GM19025 (cell line): ENCODE measurements around the gene P3H4.

Experiments
- ATAC-seq: cut with Tn5 transposase; IDR thresholded peaks from one replicate; pipeline ENCODE4 v1.9.1; 2021; ENCODE audit warnings: mild to moderate bottlenecking, low read depth, moderate library complexity; ENCODE audit not compliant: unreplicated experiment

The P3H4 gene

DNA sequence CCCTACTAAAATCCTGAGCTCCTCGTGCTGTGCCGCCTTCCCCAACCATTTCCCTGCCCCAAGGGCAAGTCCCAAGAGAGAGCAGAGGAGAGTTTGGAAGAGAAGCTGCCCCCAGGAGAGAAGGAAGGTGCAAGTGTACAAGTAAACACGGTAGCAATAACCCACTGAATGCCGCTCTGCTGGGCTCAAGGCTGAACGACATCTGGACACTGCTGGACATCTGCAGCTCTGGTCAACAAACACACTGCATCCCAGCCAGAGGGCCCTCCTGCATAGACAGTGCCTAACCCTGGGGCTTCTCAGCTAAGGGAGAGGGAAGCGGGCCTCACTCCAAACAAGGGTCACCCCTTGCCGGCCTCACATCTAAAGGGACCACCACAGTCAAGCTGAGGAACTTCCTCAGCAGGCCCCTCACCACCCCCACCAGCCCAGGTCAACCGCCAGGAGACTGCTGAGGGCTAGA is 38.0 kb downstream of the P3H4 start:
- no peak for ATAC-seq

- no peak for ATAC-seq
Measured at GRCh38 chr17:41773190-41773588, 38.6 kb downstream of the P3H4 start.

GRCh38 chr17:41772586-41773189 is 39.1 kb downstream of the P3H4 start:
- ATAC-seq: no peak

- no peak for ATAC-seq
Measured at GRCh38 chr17:41772218-41772585, 39.5 kb downstream of the P3H4 start.

DNA sequence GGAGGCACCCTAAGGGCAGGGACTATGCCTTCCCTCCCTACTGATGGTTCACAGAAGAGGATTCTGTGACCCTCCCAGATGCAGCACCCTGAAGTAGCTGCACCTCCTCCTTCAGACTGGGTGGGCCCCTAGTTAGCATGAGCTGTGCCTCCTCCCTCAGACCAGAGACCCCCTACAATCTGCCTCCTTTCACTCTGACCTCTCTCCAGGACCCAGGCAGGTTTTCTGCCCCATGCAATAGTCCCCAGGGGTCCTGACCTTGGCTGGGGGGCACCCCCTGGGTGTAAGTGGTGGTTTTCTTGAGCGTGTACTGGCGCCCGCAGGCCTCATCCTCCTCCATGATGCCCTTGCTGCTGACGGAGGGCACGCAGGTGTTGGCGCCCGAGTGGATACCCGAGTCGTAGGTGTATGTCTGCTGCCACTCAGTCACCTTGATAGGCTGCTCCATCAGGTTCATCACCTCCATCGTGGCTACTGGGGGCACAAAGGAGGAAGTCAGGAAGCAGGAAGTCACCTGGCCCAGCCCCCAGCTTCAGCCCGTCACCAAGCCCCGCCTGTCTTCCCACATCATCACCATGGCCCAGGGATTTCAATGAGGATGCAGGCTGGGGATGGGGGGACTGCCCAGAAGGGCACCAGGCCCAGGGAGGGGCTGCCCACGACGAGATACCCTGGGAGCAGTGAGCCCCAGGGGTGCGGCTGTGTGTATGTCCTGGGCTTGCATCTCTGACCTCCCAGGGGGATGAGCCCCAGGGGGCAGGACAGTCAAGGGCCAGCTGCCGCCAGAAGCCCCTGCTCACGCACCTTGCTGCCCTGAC is 40.2 kb downstream of the P3H4 start:
- ATAC-seq: no peak

GRCh38 chr17:41769985-41770384 is 41.8 kb downstream of the P3H4 start:
- ATAC-seq: no peak

DNA sequence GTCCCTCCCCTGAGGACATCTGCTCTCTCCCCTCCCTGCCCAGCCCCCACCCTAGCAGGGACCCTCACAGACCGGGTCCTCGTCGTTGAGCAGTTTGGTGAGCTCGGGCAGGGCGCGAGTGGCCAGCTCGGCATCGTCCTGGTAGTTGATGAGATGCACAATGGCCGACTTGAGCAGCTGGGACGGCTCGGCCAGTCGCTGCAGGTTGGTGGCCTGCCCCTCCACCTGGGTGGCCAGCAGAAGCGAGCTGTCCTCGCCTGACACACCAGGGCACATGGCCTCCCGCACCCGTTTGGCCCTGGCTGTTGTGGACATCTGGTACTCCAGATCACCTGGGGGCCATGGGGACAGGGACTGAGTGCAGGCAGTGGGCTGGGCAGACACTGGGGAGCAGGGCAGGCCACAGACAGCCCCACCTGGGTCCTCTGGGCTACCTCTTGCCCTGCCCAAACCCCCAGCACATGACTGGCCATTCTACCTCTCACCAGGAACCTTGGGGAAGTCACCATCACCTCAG is 42.3 kb downstream of the P3H4 start:
- ATAC-seq: no peak

DNA sequence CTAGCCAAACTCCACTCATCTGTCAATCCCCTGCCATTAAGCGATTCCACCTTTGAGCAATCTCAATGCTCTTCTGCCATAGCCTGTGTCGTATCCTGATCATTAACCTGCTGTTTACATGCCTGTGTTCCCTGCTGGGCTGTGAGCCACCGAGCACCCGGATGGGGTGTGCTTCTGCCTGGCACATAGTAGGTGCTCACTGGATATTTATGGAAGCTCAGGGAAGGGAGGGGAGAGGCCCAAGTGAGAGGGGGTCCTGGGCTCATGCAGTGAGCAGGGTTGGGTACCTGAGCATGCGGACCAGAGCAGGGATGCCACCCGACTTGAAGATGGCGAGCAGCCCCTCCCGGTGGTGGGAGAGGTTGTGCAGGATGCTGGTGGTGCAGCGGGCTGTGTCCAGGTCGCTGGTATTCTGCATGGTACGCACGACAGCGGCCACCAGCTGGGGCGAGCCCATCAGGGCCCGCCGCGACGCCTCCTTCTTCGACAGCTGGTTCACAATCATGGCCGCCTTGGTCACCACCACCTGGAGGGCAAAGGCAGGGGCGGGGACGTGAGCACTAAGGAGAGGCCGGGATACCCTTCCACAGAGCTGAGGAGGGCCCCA is 43.0 kb downstream of the P3H4 start:
- no peak for ATAC-seq

- no peak for ATAC-seq
Measured at GRCh38 chr17:41767324-41768042, 44.3 kb downstream of the P3H4 start.

GRCh38 chr17:41766135-41766534 is 45.6 kb downstream of the P3H4 start:
- ATAC-seq: no peak

DNA sequence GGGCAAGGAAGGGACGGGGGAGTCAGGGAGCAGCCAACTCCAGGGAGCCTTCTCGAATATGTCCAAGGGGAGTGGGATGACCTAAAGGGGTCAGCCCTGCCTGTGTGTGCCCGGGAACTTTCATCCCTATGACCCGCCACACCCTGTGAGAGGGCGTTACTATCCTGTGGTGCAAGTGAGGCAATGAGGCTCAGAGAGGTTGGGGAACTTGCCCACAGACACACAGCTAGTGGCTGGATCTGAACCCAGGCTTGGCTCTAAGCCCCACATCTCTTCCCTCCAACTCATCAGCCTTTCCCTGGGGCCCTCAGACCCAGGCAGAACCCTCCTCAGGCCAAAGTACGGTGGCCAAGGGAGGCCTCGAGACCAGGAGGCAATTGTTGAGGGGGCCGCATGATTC is 48.4 kb downstream of the P3H4 start:
- ATAC-seq: no peak

DNA sequence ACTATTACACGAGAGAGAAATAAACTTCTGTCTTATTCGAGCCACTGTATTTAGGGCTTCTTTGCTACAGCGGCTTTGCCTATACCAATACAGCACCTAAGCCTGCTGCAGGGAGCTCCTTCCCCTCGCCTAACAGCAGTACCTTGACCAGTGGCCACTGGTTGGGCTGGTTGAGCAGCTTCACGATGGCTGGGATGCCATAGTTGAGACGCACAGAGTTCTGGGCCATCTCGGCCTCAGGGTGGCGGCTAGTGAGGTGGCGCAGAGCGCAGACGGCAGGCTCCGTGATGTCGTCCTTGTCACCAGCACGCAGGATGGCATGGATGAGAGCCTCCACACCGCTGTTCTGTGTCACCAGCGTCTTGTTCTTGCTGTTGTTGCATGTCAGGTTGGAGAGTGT is 48.9 kb downstream of the P3H4 start:
- ATAC-seq: no peak

DNA sequence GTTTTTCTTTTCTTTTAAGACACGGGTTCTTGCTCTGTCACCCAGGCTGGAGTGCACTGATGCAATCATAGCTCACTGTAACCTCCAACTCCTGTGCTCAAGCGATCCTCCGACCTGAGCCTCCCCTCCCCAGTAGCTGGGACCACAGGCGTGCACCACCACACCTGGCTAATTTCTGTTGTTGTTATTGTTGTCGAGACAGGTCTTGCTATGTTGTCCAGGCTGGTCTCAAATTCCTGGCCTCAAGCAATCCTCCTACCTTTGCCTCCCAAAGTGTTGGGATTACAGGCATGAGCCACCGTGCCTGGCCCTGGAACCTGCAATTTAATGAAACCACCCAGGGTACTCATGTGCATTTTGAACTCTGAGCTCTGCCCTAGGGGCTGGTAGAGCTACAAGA is 49.4 kb downstream of the P3H4 start:
- no peak for ATAC-seq

GRCh38 chr17:41760878-41761277 is 50.9 kb downstream of the P3H4 start:
- no peak for ATAC-seq

DNA sequence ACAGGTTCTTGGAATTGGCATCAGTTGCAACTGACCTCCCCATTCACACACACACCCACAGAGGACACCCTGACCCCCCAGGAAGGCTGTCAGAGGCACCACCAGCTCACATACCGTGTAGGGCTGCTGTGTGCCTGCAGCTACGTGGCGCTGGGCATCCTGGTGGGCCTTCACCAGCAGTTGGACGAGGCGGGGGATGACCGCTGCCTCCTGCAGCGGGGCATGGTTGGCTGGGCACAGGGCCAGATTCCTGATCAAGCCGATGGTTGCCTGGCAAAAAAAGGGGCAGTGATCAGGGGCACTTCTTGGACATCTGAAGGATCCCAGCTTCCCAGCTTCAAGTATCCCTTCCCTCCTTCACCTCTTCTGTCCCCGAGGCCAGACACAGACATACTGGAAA is 53.1 kb downstream of the P3H4 start:
- no peak for ATAC-seq

DNA sequence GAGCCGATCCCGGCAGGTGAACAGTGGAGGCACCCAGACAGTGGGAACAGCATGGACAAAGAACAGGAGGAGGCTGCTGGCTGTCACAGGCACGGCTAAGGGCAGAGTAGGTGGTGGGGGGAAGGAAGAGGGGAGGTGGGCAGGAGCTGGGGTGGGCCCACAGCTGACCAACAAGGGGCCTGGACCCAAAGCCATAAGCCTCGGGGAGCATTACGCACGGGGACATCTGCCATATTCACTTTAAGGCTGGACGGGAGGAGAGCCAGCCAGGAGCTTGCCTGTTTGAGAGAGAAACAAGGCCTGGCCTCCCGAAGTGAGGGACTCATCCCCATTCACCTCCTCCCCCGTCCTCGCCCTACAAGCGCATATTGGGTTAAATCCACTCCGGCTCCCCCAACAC is 57.7 kb downstream of the P3H4 start:
- no peak for ATAC-seq
